Measurements from ENCODE around the gene GPATCH11.

GRCh38 chr2:37148325-37148724 is 64.0 kb downstream of the GPATCH11 start:
- TF ChIP-seq CTCF (conservative IDR thresholded peaks at IDR 0.05) (no peak), EZH2 (IDR thresholded peaks at IDR 0.05; ENCODE audit: low read depth) (no peak)
